ENCODE data around the gene TAT.

- TF ChIP-seq POLR2A (IDR thresholded peaks at IDR 0.05; ENCODE audit: low read depth, low read length) (no peak), POLR2AphosphoS5 (IDR thresholded peaks at IDR 0.05; ENCODE audit: low read depth, low read length) (no peak), TAF1 (IDR thresholded peaks at IDR 0.05; ENCODE audit: borderline replicate concordance, low read depth, low read length) (no peak)
These were observed 48.4 kb upstream of the TAT start for GRCh38 chr16:71625113-71625850.

Data from GM12892 (cell line).